Measurements from ENCODE around the gene CLIC3.
"Not testable (repeated sequence)": the region's sequence is repeated elsewhere in the genome, so short reads cannot be mapped to it uniquely, and the experiment has no call there.

Gene CLIC3

GRCh38 chr9:137017071-137017470, 20.7 kb upstream of the CLIC3 start:
- DNase-seq (ENCODE audit: low read depth in 3 of 3) = no peak

GRCh38 chr9:137016436-137016835, 20.1 kb upstream of the CLIC3 start:
- DNase-seq (ENCODE audit: low read depth in 3 of 3) = no peak

- no peak for DNase-seq (ENCODE audit: low read depth in 3 of 3)
Observed at GRCh38 chr9:137015976-137016375, 19.6 kb upstream of the CLIC3 start.

GRCh38 chr9:137015540-137015930, 19.2 kb upstream of the CLIC3 start:
- DNase-seq (ENCODE audit: low read depth in 3 of 3) = no peak

- no peak for DNase-seq (ENCODE audit: low read depth in 3 of 3)
Observed at GRCh38 chr9:137014776-137015539, 18.6 kb upstream of the CLIC3 start.

- no peak for DNase-seq (ENCODE audit: low read depth in 3 of 3)
Observed at GRCh38 chr9:137014166-137014565, 17.8 kb upstream of the CLIC3 start.

GRCh38 chr9:137013571-137013940, 17.2 kb upstream of the CLIC3 start:
- DNase-seq (ENCODE audit: low read depth in 3 of 3) = no peak

GRCh38 chr9:137012694-137013570, 16.6 kb upstream of the CLIC3 start:
- no peak for DNase-seq (ENCODE audit: low read depth in 3 of 3)

GRCh38 chr9:137011907-137012675, 15.7 kb upstream of the CLIC3 start:
- DNase-seq (ENCODE audit: low read depth in 3 of 3) = no peak

- no peak for DNase-seq (ENCODE audit: low read depth in 3 of 3)
Observed at GRCh38 chr9:137011156-137011555, 14.8 kb upstream of the CLIC3 start.

- no peak for DNase-seq (ENCODE audit: low read depth in 3 of 3)
Observed at GRCh38 chr9:137009938-137010732, 13.8 kb upstream of the CLIC3 start.

GRCh38 chr9:137009217-137009616, 12.8 kb upstream of the CLIC3 start:
- DNase-seq (ENCODE audit: low read depth in 3 of 3) = no peak

- DNase-seq (ENCODE audit: low read depth in 3 of 3) = no peak
Observed at GRCh38 chr9:137008312-137008711, 11.9 kb upstream of the CLIC3 start.

GRCh38 chr9:137007816-137008270, 11.5 kb upstream of the CLIC3 start:
- DNase-seq (ENCODE audit: low read depth in 3 of 3) = no peak

GRCh38 chr9:137007108-137007815, 10.9 kb upstream of the CLIC3 start:
- no peak for DNase-seq (ENCODE audit: low read depth in 3 of 3)

GRCh38 chr9:137006116-137007003, 10.0 kb upstream of the CLIC3 start:
- DNase-seq (ENCODE audit: low read depth in 3 of 3) = no peak

GRCh38 chr9:137004285-137004684, 7.9 kb upstream of the CLIC3 start:
- not testable (repeated sequence) for DNase-seq (ENCODE audit: low read depth in 3 of 3)

- DNase-seq (ENCODE audit: low read depth in 3 of 3) = no peak
Observed at GRCh38 chr9:137002646-137003041, 6.3 kb upstream of the CLIC3 start.

- no peak for DNase-seq (ENCODE audit: low read depth in 3 of 3)
Observed at GRCh38 chr9:137001857-137002645, 5.7 kb upstream of the CLIC3 start.
